ENCODE results near the gene EVC2.

EVC2 gene

GRCh38 chr4:5704276-5704675 lies 4.1 kb downstream of the EVC2 start:
- CTCF ChIA-PET, result no interaction called here
- DNase-seq (ENCODE audit: low spot score), result no peak
- no peak for TF ChIP-seq CTCF (conservative IDR thresholded peaks at IDR 0.05; ENCODE audit: low read depth)
- no peak overlapping the region for H3K27ac ChIP-seq
- POLR2A ChIA-PET (ENCODE audit: low non-redundant PET), result no interaction called here

- POLR2A ChIA-PET (ENCODE audit: low non-redundant PET), result no interaction called here
- DNase-seq (ENCODE audit: low spot score), result no peak
- H3K27ac ChIP-seq, result no peak overlapping the region
- CTCF ChIA-PET, result no interaction called here
- TF ChIP-seq CTCF (conservative IDR thresholded peaks at IDR 0.05; ENCODE audit: low read depth), result no peak
These were observed 4.5 kb downstream of the EVC2 start for GRCh38 chr4:5703831-5704230.

- H3K27ac ChIP-seq, result no peak overlapping the region
- ChIA-PET CTCF (no interaction called here), POLR2A (ENCODE audit: low non-redundant PET) (no interaction called here)
- no peak for DNase-seq (ENCODE audit: low spot score)
- TF ChIP-seq CTCF (conservative IDR thresholded peaks at IDR 0.05; ENCODE audit: low read depth), result no peak
These were observed 6.4 kb downstream of the EVC2 start for GRCh38 chr4:5701971-5702370.

GRCh38 chr4:5700459-5700858 lies 7.9 kb downstream of the EVC2 start:
- no peak for DNase-seq (ENCODE audit: low spot score)
- no peak overlapping the region for H3K27ac ChIP-seq
- CTCF ChIA-PET, result no interaction called here
- POLR2A ChIA-PET (ENCODE audit: low non-redundant PET), result no interaction called here
- TF ChIP-seq CTCF (conservative IDR thresholded peaks at IDR 0.05; ENCODE audit: low read depth), result no peak

GRCh38 chr4:5696341-5696740 lies 12.0 kb downstream of the EVC2 start:
- no peak for DNase-seq (ENCODE audit: low spot score)
- POLR2A ChIA-PET (ENCODE audit: low non-redundant PET), result no interaction called here
- no peak overlapping the region for H3K27ac ChIP-seq
- TF ChIP-seq CTCF (conservative IDR thresholded peaks at IDR 0.05; ENCODE audit: low read depth), result no peak
- CTCF ChIA-PET, result interaction anchor here (0.7 kb wide), 1 partner anchor 11 kb away, joined by 3 read pairs; no protein-coding TSS in a partner anchor

GRCh38 chr4:5693871-5694270 lies 14.5 kb downstream of the EVC2 start:
- ChIA-PET CTCF (no interaction called here), POLR2A (ENCODE audit: low non-redundant PET) (no interaction called here)
- DNase-seq (ENCODE audit: low spot score), result no peak
- no peak overlapping the region for H3K27ac ChIP-seq
- no peak for TF ChIP-seq CTCF (conservative IDR thresholded peaks at IDR 0.05; ENCODE audit: low read depth)
